ENCODE data around the gene SLC50A1. TPM values are rescaled to one million over a fixed set of nuclear protein-coding genes. Genes with fewer than 3 reads are reported as not detected.

SLC50A1 gene
- total and polyA plus RNA-seq, 2 of the 8 experiments (the other 6 are each of a cell fraction or from before 2014, with no cell fraction given), result 36.5 to 90.8 TPM

DNA sequence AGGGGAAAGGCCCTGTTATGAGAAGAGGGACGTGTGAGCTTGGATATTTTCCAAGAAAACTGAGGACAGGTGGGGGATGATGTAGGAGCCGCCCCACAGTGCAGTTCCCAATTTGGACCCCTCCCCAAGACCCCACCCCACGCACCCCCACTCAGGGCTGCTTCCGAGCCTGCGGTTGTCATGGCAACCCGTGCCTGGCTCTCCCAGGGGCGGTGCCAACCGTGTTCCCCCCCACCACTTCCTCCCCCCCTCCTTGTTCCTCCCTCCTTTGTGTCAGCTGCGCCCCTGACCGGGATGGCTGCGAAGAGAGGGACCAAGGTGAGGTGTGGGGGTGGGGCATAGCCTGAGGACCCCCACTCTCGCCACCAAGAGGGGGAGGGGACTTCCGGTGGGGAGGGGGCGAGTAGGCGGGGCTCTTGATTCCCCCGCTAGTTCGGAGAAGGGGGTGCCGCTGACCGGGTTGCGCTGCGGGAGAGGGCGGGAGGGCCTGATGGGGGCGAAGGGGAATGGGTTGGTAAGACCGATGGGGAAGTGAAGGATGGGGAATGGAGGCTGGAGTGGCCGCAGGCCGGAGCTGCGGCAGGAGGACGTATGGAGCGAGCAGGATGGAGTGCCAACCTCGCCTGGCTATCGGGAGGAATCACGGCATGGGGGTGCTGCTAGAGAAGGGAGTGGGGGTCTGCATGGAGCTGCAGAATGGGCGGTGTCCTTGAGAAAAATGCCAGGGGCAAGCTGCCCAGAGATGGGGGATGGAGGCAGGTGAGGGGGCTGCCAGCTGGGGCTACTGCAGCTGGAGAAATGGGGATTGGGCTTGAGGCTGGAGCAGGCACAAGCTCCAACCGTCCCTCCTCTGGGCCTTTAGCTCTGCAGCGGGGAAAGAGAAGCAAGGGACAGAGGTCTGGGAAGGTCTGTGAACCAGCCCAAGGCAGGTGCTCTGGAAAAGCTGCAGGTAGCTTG is 39.0 kb downstream of the SLC50A1 start (continued):
- TF ChIP-seq SIN3A (conservative IDR thresholded peaks at IDR 0.05 in 1 of 2, IDR thresholded peaks at IDR 0.05 in 1 of 2; ENCODE audit: low read depth in 1 of 2, low read length in 2 of 2) (peak in 1 of 2 experiments; percentile 68; a peak in 1 of 4 replicates), SP2 (IDR thresholded peaks at IDR 0.05; ENCODE audit: low read length) (no peak), HDAC2 (IDR thresholded peaks at IDR 0.05; ENCODE audit: borderline replicate concordance in 1 of 2, low read depth in 2 of 2, low read length in 2 of 2) (peak in 1 of 2 experiments; percentile 81; a peak in 1 of 4 replicates), EZH2 (IDR thresholded peaks at IDR 0.05; ENCODE audit: low read depth, low read length, severe bottlenecking) (no peak), BACH1 (IDR thresholded peaks at IDR 0.05; ENCODE audit: low read length) (no peak), SP1 (IDR thresholded peaks at IDR 0.05; ENCODE audit: low read depth, low read length) (no peak), ATF2 (IDR thresholded peaks at IDR 0.05; ENCODE audit: low read length) (no peak), TAF1 (IDR thresholded peaks at IDR 0.05; ENCODE audit: low read depth, low read length) (0 out of 2 replicates have a peak, but pooled peaks have one; percentile 15), CEBPB (IDR thresholded peaks at IDR 0.05; ENCODE audit: low read depth, low read length) (no peak), RFX5 (IDR thresholded peaks at IDR 0.05; ENCODE audit: borderline replicate concordance, low read depth, low read length) (no peak), EP300 (IDR thresholded peaks at IDR 0.05; ENCODE audit: borderline replicate concordance in 1 of 2, low read depth in 2 of 2, low read length in 2 of 2) (peak in 1 of 2 experiments; percentile 75; a peak in 1 of 3 replicates), ATF3 (IDR thresholded peaks at IDR 0.05; ENCODE audit: insufficient read depth, low read depth, low read length) (no peak), ZNF274 (IDR thresholded peaks at IDR 0.05; ENCODE audit: borderline replicate concordance, extremely low read depth, low read length) (no peak), CBX5 (IDR thresholded peaks at IDR 0.05; ENCODE audit: low read depth, low read length) (no peak), MAX (IDR thresholded peaks at IDR 0.05) (0 out of 2 replicates have a peak, but pooled peaks have one; percentile 4), TBP (IDR thresholded peaks at IDR 0.05; ENCODE audit: low read depth, low read length) (0 out of 2 replicates have a peak, but pooled peaks have one; percentile 10), CBX8 (IDR thresholded peaks at IDR 0.05; ENCODE audit: borderline replicate concordance, low read depth, low read length) (no peak), PHF8 (conservative IDR thresholded peaks at IDR 0.05; ENCODE audit: low read depth, low read length) (0 out of 2 replicates have a peak, but pooled peaks have one; percentile 3), SUZ12 (IDR thresholded peaks at IDR 0.05; ENCODE audit: low read length) (no peak)
